ENCODE data around the gene ABLIM2.

ABLIM2 gene
- 1.1 to 6.8 reads per million in 2 experiments for total RNA-seq

DNA sequence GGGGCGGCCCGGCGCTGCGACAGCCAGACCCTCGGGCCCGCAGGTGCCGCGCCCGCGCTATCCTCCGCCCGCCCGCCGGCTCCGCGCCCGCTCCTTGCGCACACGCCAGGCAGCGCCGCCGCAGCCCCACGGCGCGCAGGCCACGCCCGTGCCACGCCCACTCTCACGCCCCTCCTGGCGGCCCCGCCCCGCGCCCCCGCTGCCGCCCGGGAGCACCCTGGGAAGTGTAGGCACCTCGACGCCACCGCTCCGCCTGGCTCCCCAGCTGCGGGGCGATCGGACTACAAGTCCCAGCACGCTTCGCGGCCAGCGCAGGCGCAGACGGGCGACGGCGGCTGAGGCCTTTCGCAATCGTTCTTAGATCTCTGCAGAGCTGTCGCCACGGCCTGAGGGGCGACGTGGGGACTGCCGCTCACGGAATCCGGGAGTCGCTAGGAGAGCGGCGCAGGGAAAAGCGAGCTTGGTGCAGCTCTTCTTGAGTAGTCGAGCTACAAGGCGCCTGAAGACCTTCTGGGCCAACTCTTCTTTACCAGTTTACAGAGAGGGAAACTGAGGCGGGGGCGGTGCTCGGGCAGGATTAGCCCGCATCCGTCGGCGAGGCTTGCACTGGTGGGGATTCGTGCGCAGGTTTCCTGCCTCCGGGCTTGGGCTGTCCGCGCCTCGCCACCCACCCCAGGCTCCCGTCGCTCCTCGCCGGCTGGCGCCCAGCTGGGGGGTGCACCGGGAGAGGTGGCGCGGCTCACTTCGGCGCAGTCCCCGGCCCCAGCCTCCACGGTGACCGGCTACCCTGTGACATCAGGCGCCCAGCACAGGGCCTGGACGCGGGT lies at the start of gene ABLIM2:
Gene ABLIM2 (minus strand): TSS at position 104 of the 827 bp plus-strand sequence. CDS start 124 bp downstream, outside the sequence.
- peak; percentile 98 for DNase-seq (ENCODE audit: low read depth)

DNA sequence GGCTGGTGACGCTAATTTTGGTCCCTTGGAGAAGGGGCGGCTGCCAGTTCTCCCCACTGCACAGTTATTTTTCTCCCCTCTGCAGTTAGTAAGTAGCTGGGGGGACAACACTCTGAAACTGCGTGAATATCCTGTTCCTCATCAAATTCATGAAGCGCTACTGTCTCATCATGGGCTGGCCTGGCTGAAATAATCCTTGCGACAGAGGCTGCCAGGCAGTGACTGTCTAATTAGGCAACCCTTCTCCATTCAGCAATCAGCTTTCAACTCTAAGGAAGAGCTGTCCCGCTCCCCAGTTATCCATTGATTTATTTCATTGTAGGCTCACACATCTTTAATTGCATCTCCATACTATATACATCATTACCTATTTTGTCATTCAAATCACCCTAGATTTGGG lies 48.7 kb upstream of the ABLIM2 start:
- DNase-seq (ENCODE audit: low read depth) = no peak

DNA sequence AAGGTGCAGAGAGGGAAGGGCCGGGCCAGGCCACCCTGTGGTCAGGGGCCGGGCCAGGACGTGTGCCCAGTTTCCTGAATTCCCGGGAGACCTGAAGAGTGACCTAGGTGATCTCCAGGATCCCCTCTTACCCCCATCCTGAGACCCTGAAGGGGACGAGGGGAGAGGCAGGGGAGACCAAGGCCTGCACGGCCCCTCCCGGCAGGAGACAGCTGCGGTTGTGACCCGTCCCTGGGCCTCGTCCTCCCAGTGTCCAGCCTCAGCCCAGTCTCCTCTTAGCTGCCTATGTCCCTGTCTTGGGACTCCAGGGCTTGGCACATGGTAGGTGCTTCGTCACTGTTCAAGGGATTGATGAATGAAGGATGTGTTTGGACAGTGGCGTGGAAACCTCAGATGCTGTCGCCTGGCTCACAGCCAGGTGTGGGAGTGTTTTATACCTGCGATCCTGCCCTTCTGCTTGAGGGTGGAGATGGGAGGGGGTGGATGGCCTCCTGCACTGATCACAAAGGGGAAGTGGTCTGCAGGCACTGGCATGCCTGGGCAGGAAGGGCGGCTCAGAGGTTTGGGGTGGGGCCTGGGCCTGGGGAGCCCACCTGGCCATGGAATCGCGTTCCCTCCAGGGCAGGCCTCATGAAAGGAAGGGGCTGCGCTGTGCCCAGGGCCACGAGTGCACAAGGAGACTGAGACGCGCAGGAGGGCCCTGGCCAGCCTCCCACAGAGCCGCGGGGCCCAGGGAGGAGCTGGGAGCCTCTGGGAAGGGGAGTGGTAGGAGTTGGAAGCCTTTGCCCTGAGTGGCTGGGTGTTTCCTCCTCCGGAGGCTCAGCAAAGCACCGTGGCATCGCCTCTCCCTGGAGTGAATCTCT lies 47.4 kb upstream of the ABLIM2 start:
- DNase-seq (ENCODE audit: low read depth) = no peak

DNA sequence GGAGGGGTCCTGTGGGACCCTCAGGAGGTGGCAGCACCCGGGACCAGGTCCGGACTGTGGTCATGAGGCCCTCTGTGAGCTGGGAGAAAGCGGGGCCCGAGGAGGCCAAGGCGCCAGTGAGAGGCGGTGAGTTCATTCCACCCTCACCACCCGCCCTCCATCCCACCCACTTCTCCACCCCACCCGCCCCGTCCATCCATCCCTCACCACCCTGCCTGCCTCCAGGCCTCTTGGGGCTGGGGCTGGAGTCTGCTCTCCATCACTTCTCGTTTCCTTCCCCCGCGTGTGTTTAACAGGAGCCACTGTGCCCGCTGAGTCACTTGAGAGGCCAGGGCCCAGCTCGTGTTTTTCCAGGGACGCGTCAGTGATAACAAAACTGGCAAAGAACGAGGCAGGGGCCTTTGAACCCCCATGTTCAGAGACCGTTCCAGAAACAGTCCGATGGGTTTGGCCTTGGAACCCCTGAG lies 46.7 kb upstream of the ABLIM2 start:
- no peak for DNase-seq (ENCODE audit: low read depth)

DNA sequence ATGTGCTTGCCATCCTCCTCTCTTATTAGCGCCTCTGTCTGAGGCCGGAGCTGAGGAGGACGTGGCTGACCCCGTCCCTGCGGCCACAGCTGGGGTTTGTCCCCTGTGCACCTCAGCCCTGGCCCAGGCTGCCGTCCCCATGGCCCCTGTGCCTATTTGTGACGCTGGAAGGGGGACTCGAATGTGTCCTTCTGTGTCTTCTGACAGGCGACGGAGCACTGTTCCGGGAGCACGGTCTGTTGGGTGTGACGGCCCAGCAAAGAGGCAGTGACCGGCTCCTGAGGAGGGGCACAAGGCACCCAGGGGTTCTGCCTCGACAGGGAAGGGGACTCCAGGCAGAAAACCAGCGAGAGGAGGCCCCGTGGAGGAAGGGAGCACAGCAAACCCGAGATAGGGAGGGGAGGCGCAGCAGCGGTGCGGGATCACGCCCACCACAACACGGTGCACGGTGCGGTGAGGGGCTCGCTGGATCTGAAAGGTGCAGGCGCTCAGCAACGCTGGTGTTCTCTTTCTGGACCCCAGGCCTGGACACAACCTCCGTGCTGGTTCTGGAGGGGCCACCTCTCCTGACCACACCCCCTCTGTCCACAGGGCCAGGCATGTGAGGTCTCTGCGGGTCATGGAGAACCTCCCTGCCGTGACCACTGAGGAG lies 46.1 kb upstream of the ABLIM2 start:
- no peak for DNase-seq (ENCODE audit: low read depth)

DNA sequence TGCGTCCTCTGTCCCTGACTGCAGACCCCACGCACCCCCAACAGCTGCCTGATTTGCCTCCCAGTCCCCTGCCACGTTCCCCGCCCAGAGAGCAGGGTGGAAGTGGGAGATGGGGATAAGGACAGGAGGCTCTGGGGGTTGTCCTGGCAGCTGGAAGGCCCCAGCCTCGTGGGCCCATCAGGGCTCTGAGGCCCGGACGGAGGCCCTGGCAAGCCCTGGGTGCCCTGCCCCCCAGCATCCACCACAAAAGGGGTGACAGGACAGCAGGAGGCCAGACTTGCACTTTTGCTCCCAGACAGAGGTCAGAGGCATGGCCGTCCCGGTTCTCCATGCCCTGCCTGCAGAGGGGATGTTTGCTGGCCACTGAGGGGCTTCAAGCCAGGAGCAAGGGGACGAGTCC lies 45.2 kb upstream of the ABLIM2 start:
- DNase-seq (ENCODE audit: low read depth) = no peak

DNA sequence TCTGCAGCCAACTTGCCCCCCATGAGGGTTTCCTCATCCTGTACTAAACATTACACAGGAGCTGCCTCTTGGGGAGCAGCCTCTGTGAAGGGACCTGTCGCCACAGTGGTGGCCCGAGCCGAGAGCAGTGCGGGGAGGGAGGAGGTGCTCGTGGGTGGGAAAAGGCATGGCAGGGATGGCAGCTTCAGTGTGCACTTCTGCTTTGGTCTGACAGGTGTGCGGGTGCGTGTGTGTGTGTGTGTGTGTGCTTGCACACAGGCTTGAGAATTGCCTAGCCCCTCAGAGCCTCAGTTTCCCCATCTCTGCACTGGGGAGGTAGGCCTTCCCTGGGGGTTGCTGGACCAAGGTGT lies 44.4 kb upstream of the ABLIM2 start:
- no peak for DNase-seq (ENCODE audit: low read depth)

DNA sequence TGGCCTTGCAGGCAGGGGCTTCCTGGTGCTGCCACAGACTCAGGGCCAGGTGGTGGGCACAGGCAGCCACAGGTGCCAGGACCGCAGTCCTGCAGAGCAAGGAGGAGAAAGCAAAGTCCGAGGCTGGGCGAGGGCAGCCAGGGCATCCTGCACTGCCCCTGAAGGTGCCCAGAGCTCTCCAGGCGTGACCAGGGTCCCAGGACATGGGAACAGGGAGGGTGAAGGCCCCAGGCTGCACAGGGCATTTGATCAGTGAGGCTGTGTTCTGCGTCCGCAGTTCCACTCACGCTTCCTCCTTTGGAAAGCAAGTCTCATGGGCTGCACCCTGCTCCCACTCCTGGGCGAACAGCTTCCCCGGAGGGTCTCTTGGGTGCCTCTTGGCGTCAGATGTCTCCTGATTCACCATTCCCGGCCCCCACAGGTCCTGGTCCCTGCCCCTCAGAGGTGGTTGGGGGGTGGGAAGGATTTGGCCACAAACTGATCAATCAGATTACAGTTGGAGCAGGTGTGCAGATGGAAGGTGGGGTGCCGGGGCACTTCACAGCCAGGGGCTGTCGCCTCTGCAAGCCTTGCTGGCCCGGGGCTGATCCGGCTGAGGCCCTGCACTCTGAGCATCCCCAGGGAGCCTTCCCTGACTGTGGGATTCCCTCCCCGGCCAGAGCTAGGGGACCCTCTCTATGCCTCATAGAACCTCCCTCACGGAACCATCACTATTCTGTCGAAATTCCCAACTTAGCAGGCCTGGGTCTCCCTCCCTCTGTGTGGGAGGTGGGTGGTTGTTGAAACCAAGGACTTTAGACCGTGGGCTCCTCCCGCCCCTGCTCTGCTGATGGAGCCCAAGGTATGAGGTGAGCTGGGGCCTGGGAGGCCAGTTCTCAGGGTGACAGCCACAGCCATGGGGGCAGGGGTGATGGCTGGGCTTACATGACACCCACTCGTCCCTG lies 43.8 kb upstream of the ABLIM2 start:
- DNase-seq (ENCODE audit: low read depth) = no peak

DNA sequence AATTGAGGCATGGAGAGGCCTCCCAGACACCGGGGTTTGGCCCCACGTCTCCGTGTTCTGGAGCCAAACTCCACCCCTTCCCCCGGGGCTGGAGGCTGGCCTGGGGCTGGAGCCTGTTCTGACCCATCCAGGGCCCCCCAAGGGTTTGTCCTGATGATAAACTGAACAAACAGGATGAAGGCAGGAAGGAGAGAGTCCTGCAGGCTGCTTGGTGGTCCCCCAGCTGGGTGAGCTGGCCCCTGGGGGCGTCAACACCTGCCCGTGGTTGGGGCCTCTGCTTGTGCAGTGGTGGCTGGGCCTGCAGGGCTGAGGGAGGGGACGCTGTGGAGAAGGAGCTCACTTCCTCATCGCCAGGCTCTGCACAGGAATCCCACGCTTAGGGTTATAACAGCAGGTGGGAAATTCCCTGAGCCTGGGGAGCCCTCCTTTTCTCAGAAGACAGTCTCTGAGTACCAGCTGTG lies 42.7 kb upstream of the ABLIM2 start:
- no peak for DNase-seq (ENCODE audit: low read depth)

DNA sequence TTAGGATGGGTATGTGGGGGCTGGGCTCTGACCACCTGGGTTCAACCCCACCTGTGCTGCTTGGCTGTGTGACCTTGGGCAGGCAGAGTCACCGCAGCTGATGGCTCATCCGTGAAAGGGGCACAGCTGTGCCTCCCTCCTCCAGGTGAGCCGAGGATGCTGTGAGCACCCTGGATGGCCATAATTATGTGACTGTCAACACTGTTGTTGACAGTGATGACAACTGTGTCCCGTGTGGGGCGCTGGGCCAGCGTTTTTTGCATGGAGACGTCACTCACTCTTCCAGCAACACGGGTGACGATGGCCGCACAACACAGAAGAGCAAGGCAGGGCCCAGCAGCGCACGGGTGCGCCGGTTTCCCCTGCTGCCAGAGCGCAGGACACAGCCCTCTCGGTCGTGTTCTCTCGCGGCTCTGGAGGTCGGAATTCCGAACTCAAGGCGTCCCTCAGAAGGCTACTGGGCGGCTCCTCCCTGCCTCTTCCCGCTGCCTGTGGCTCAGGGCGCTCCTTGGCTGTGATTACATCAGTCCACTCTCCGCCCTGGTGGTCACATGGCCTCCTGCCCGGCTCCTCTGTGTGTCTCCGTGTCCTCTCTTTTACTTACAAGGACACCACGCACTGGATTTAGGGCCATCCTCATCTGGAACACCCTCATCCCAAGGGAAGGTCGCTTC lies 41.8 kb upstream of the ABLIM2 start:
- DNase-seq (ENCODE audit: low read depth) = peak; percentile 52

DNA sequence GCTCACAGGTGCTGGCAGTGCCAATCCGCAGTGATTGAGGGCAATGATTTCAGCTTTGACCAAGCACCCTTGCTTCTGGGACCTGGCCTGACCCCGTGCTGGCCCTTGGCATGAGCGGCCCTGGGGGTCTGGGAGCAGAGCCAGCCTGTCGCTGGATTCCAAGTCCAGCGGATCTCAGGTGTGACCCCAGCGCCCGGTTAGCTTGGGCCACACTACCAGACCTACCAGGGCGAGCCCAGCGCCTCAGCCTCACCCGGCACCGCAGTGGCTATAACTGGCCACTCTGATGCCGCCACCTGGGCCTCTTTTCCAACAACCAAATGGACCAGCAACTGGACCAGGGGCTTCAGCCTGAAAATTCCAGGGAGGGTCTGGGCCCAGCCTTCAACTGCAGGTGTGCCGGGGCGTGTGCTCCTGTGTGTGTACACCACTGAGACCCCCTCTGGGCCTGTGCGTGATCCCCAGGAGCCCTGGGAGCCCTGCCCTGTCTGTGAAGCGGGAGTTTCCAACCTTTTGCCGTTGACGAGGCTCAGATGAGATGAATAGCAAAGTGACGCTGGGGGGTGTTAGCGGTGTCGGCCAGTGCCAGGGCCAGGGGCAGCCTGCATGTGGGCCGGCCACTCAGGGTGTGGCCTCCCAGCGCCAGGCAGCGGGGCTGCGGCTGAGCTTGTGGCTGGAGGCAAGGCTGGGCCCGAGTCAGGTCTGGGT lies 41.1 kb upstream of the ABLIM2 start:
- DNase-seq (ENCODE audit: low read depth) = no peak

DNA sequence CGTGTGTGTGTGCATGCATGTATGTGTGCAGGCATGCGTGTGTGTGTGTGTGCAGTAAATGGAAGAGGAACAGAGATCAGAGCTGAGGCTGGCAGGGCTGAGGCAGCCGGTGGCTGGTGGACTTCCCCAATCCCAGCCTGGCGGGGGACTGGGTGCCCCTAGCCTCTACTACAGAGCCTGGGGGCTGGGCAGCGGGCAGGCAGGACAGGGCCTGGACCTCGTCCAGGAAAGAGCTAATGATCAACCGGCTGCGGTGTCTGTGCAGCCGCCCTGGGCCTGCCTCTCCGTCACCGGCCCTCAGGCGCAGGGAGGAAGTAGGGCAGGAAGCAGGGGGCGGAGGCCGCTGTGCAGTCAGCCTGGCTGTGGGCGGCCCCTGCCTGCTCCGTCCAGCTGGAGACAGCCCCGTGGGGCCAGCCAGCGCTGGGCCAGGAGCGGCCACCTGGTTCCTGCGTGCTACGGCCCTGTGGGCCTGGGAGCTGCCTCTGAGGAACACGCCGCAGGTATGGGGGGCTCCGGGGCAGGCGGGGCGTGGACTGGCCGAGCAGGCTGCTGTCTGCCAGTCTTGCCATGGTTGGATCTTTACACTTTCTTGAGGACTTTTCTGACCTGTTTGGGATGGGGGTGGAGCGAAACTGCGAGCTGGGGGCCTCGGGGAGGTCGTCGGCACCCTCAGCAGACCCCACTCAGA lies 40.4 kb upstream of the ABLIM2 start, which contains the start of gene SH3TC1:
Gene SH3TC1 (plus strand): TSS at position 385 of the 688 bp plus-strand sequence. CDS start 5,905 bp downstream, outside the sequence.
- DNase-seq (ENCODE audit: low read depth) = no peak

DNA sequence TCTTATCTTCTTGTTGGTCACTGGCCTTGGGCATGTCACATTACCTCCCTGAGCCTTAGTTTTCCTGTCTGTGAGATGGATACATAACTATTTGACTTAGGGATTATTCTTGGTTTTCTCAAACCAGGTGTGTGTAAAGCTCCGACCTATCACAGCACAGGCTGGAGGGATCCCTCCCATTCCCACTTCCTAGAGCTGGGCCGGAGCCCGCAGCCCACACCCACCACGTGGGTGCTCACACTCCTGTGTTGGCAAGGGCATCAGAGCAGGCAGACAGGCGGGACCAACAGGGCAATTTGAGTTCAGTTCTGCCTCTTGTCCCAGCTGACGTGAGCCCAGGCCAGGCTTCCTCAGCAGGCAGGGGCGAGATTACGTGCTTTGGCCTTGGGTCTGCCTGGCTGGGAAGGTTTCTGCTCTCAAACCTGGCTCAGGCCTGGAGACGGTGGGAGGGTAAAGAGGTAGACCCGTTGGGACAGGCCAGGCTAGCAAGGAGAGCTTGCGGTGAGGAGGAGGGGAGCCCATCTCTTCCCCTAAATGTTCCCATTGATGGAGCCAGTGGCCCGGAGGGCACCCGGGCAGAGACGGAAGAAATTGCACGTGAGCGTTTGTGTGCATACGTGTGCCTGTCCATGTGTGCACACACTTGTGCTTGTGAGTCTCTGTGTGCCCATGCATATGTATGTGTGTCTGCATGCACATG lies 39.7 kb upstream of the ABLIM2 start:
- DNase-seq (ENCODE audit: low read depth) = no peak

DNA sequence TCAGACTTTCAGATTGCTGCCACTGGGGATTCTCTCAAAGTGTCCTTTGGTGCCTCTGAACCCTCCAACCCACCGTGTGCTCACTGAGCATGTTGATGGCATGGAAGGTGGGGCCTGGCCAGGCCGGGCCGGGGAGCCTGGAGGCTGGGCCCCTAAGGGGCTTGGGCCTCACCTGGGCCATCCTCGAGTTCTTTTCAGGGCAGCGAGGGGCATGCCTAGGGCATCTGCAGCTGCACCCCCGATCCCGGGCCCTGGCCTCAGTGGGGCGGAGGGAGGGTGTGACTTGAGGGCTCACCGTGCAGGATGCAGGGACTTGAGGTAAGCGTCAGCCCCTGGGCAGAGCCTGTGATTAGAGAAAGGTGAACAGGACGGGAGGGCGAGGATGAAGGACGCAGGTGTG lies 38.9 kb upstream of the ABLIM2 start:
- DNase-seq (ENCODE audit: low read depth) = no peak

DNA sequence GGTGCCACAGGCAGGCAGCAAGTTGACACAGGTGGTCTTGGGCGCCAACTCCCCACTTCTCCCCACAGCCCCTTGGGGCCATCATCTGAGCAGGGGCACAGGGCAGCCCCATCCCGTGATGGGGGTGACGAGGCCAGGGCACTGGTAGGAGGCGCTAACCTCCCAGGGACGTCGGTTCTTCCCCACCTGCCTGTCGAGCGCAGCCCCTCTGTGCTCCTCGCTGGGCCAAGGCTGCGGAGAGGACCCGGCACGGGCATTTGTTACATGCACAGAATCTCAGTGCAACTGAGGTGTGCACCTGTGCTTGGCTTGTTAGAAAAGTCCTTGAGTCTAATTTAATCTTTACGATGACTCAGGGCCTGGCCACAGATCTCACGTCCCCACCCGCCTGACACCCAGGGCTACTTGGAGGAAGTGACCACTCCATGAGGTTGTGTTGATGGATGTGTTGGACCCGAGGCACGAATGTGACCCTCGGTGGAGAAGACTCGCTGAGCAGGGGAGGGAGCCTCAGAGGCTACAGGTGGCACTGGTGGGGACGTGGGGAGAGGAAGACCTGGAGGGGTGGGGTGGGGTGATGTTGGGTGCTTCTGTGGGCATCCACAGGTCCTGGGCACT lies 37.3 kb upstream of the ABLIM2 start:
- DNase-seq (ENCODE audit: low read depth) = no peak

DNA sequence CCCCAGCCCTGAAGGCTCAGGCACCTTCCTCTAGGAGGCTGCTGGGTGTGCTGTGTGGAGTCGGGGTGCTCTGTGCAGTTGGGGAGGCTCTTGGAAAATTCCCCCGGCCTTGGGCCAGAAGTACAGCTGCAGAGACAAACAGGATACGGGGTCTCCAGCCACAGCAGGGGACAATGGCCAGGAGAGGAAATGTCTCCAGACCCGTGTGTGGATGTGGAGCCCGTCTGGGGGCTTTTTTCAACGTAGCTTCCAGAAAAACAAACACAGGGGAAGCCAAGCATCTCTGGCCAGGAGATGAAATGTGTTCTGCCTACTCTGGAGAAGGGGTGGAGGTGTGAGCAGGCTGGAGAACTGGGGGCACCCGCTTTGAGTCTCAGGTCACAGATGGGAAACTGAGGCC lies 36.8 kb upstream of the ABLIM2 start:
- DNase-seq (ENCODE audit: low read depth) = no peak

DNA sequence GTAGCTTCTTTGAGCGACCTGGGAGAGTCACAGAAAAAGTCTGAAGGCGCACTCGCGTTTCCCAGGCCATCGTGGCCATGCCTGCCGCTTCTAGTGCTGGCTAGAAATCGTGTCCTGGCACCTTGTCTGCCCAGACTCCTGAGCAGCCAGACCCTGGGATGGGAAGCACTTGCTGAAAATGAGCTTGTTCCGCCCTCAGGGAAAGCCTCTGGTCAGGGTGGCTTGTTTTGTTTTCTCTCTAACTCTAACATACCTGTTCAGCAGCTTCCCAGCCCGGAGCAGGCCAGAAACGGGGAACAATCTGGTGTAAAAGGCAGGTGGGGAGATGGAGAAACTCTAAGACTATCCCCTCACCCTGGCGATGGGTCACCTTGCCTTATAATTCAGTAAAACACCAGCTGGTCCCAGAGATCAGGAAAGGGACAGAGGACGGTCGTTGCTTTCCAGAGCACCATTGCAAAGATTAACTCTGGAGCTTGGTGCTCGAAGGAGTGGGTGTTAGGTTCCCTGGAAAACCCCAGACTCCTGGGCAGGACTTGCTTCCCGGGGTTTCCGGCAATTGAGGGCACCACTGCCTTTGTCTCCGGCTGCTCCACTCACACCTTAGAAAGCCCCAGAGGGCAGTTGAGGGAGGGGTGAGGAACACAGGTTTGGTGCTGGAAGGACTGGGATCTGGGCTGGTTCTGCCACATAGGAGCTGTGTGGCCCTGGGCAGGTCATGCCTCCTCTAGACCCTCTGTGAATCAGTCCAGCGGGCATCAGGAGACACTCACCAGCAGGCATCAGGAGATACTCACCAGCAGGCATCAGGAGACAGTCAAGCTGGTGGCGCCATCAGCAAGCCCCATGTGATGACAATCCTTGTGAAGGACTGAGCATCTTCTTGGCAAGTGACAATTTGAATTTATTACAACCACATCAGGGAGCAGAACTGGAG lies 36.0 kb upstream of the ABLIM2 start:
- DNase-seq (ENCODE audit: low read depth) = no peak
